B cell (primary cell): ENCODE data around the gene YBEY.

ENCODE experiments used
- CTCF ChIP-seq: fragments of 200-600 bp; IDR thresholded peaks from one replicate; pipeline ENCODE4 v1.8.0; 2022; ENCODE audit warnings: antibody characterized with exemption, mild to moderate bottlenecking
- EZH2 ChIP-seq: IDR thresholded peaks from 2 replicates; pipeline ENCODE4 v1.6.1; 2012; ENCODE audit warnings: borderline replicate concordance, low read depth, mild to moderate bottlenecking, moderate library complexity, low read length; ENCODE audit not compliant: insufficient read depth, poor library complexity, severe bottlenecking

GRCh38 chr21:46273341-46273740, 12.8 kb upstream of the YBEY start:
- TF ChIP-seq CTCF (no peak), EZH2 (no peak)
